GM18858 (cell line): ENCODE measurements around the gene PASK.

Source experiments
- ATAC-seq: cut with Tn5 transposase; IDR thresholded peaks from one replicate; pipeline ENCODE4 v1.9.1; 2021; ENCODE audit not compliant: unreplicated experiment

The PASK gene

GRCh38 chr2:241180495-241180894 is 31.2 kb upstream of the PASK start:
- no peak for ATAC-seq

- no peak for ATAC-seq
Observed at GRCh38 chr2:241179899-241180298, 30.6 kb upstream of the PASK start.

GRCh38 chr2:241178961-241179360 is 29.7 kb upstream of the PASK start:
- no peak for ATAC-seq

GRCh38 chr2:241177526-241178334 is 28.5 kb upstream of the PASK start:
- ATAC-seq, result no peak

GRCh38 chr2:241173557-241173956 is 24.3 kb upstream of the PASK start:
- no peak for ATAC-seq

- ATAC-seq, result no peak
Observed at GRCh38 chr2:241168366-241168765, 19.1 kb upstream of the PASK start.

- no peak for ATAC-seq
Observed at GRCh38 chr2:241163601-241164118, 14.4 kb upstream of the PASK start.

GRCh38 chr2:241161646-241162281 is 12.5 kb upstream of the PASK start:
- ATAC-seq, result no peak

- ATAC-seq, result no peak
Observed at GRCh38 chr2:241160318-241160717, 11.0 kb upstream of the PASK start.

- no peak for ATAC-seq
Observed at GRCh38 chr2:241159116-241159515, 9.8 kb upstream of the PASK start.

GRCh38 chr2:241158546-241158900 is 9.3 kb upstream of the PASK start:
- ATAC-seq, result no peak

- no peak for ATAC-seq
Observed at GRCh38 chr2:241157841-241158545, 8.7 kb upstream of the PASK start.

- ATAC-seq, result no peak
Observed at GRCh38 chr2:241156971-241157441, 7.7 kb upstream of the PASK start.

GRCh38 chr2:241155936-241156335 is 6.7 kb upstream of the PASK start:
- no peak for ATAC-seq

- ATAC-seq, result no peak
Observed at GRCh38 chr2:241154915-241155314, 5.6 kb upstream of the PASK start.

- ATAC-seq, result no peak
Observed at GRCh38 chr2:241153616-241154015, 4.3 kb upstream of the PASK start.

GRCh38 chr2:241151934-241152660 is 2.8 kb upstream of the PASK start:
- no peak for ATAC-seq

GRCh38 chr2:241150660-241151530 is 1.6 kb upstream of the PASK start:
- ATAC-seq, result no peak

- ATAC-seq, result peak; percentile 60
Observed at GRCh38 chr2:241149925-241150659, 820 bp upstream of the PASK start, which contains the start of gene PPP1R7. Gene PPP1R7, plus strand, starts transcription at chr2:241150467. Its CDS starts 29 bp downstream, at chr2:241150496.

- peak; percentile 7 for ATAC-seq
Observed at GRCh38 chr2:241149675-241149924, 328 bp upstream of the PASK start.
